A673 (cell line): ENCODE data around the gene OR10H1. TPM values are rescaled to one million over a fixed set of nuclear protein-coding genes. Genes with fewer than 3 reads are reported as not detected.
A peak's percentile ranks its signal among the peaks of the same experiment; 100 is the strongest.

Experiments
- BruUV-seq: library from RNA; stranded (reverse); fragments of 400-500 nt; replicated peaks from 2 replicates; lab custom pipeline; 2021; lab: Mats Ljungman, UMichigan
- CTCF ChIA-PET: fragments of 300-600 bp; sonication (Branson Sonifier 250); formaldehyde crosslinking; loops from one replicate; lab custom pipeline; 2022; ENCODE audit warnings: antibody characterized with exemption; lab: Charles Lee
- POLR2A ChIA-PET: fragments of 300-600 bp; sonication (Branson Sonifier 250); formaldehyde crosslinking; loops from one replicate; lab custom pipeline; 2022; ENCODE audit warnings: antibody characterized with exemption; ENCODE audit not compliant: low non-redundant PET; lab: Charles Lee
- DNase-seq: peaks from one replicate; pipeline ENCODE4 v3.0.0-alpha.2; 2015; ENCODE audit warnings: low spot score
- H3K27ac ChIP-seq: fragments of 200-600 bp; sonication (generic); 2 replicates; pipeline ENCODE4 v1.5.1; 2016; ENCODE audit warnings: mixed run types, low read depth, mild to moderate bottlenecking, mixed read lengths, antibody characterized with exemption, low read length; ENCODE audit not compliant: poor library complexity, severe bottlenecking
- H3K27me3 ChIP-seq: fragments of 200-600 bp; sonication (generic); replicated peaks from 2 replicates; pipeline ENCODE4 v1.6.1; 2017; ENCODE audit warnings: mixed run types, low read depth, mild to moderate bottlenecking, mixed read lengths, antibody characterized with exemption, low read length; ENCODE audit not compliant: insufficient read depth, poor library complexity
- H3K36me3 ChIP-seq: fragments of 200-600 bp; sonication (generic); 2 replicates; pipeline ENCODE4 v1.6.1; 2016; ENCODE audit warnings: mixed run types, mild to moderate bottlenecking, mixed read lengths, antibody characterized with exemption, low read length; ENCODE audit not compliant: insufficient read depth, poor library complexity, severe bottlenecking
- H3K4me1 ChIP-seq: fragments of 200-600 bp; sonication (generic); 2 replicates; pipeline ENCODE4 v1.6.1; 2017; ENCODE audit warnings: mixed run types, mild to moderate bottlenecking, mixed read lengths, antibody characterized with exemption, low read length; ENCODE audit not compliant: insufficient read depth, poor library complexity, severe bottlenecking
- H3K4me3 ChIP-seq: fragments of 200-600 bp; sonication (generic); 2 replicates; pipeline ENCODE4 v1.5.1; 2016; ENCODE audit warnings: low read depth, mixed run types, mild to moderate bottlenecking, mixed read lengths, low read length; ENCODE audit not compliant: poor library complexity, severe bottlenecking
- H3K9me3 ChIP-seq: fragments of 200-600 bp; sonication (generic); 2 replicates; pipeline ENCODE4 v1.6.1; 2016; ENCODE audit warnings: mixed run types, low read depth, mild to moderate bottlenecking, mixed read lengths, antibody characterized with exemption, low read length; ENCODE audit not compliant: poor library complexity, severe bottlenecking
- EZH2 ChIP-seq: fragments of 200-600 bp; sonication (generic); IDR thresholded peaks from 2 replicates; pipeline ENCODE4 v1.6.1; 2017; ENCODE audit warnings: borderline replicate concordance, low read depth, mild to moderate bottlenecking, mixed read lengths, antibody characterized with exemption, low read length; ENCODE audit not compliant: poor library complexity, severe bottlenecking
- intact Hi-C: fragments of 100-400 bp; cut with micrococcal nuclease; formaldehyde crosslinking; loops from one replicate; pipeline ENCODE4 v1.10.0; 2022; ENCODE audit not compliant: unreplicated experiment
- total RNA-seq: library from RNA; stranded (reverse); gene quantifications from 2 replicates; pipeline ENCODE4 v1.2.3, GENCODE V29; 2021
- TF ChIP-seq, protein P1 (sequence below): fragments of 300-800, 200-600 bp; sonication (generic); conservative IDR thresholded peaks from 2 replicates; pipeline ENCODE4 v1.5.1; 2017; ENCODE audit warnings: low read depth, mild to moderate bottlenecking, antibody characterized with exemption, low read length, moderate library complexity, mixed read lengths

Gene OR10H1
- total RNA-seq, 1 experiment from 2014 or later: not detected

DNA sequence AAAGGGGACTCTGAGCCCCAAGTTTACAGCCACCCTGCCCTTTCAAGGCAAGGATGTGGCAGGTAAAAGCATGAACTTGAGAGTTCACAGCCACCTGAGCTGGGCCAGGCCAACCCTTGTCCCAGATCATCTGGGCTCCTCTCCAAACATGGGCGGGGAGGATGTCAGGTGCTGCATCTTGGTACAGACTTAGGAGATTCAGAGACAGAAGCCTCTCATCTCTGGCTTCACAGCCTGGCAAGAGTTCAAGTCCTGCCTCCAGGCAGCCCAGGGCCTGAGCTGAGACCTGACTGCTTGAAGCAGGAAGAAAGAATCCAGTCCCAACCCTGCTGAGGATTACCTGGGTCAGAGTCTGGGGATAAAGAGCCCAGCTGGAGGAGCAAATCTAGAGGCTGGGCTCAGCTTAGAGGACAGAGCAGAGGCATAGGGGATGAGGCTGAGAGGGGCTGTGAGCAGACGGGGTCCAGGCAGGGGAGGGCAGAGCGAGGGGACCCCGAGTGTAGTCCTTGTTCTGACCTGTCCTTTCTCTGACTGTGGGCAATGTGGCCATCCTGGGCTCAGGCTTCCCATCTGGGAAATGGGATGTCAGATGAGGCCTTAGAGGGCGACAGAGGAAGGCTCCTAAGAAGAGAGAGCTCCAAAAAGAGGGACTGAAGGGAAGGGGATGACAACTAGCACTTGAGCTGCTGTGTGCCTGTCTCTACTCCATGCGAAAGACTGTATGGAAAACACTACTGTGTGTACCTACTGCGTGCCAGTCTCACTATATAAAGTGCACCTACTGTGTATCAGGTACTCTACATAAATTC is 34.6 kb downstream of the OR10H1 start:
- TF ChIP-seq, protein P1, sequence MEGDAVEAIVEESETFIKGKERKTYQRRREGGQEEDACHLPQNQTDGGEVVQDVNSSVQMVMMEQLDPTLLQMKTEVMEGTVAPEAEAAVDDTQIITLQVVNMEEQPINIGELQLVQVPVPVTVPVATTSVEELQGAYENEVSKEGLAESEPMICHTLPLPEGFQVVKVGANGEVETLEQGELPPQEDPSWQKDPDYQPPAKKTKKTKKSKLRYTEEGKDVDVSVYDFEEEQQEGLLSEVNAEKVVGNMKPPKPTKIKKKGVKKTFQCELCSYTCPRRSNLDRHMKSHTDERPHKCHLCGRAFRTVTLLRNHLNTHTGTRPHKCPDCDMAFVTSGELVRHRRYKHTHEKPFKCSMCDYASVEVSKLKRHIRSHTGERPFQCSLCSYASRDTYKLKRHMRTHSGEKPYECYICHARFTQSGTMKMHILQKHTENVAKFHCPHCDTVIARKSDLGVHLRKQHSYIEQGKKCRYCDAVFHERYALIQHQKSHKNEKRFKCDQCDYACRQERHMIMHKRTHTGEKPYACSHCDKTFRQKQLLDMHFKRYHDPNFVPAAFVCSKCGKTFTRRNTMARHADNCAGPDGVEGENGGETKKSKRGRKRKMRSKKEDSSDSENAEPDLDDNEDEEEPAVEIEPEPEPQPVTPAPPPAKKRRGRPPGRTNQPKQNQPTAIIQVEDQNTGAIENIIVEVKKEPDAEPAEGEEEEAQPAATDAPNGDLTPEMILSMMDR: no peak
- no peak for TF ChIP-seq EZH2
- no peak overlapping the region for H3K4me3 ChIP-seq
- DNase-seq: no peak
- peaks cover 3% of the 10 kb centered on the region for H3K27me3 ChIP-seq
- BruUV-seq: no TSS peak
- no peaks in the 10 kb centered on the region for H3K4me1 ChIP-seq
- intact Hi-C loops: no loop called here
- ChIA-PET POLR2A (no interaction called here), CTCF (no interaction called here)
- no peaks in the 10 kb centered on the region for H3K36me3 ChIP-seq
- no peaks in the 10 kb centered on the region for H3K9me3 ChIP-seq
- H3K27ac ChIP-seq: no peak overlapping the region

DNA sequence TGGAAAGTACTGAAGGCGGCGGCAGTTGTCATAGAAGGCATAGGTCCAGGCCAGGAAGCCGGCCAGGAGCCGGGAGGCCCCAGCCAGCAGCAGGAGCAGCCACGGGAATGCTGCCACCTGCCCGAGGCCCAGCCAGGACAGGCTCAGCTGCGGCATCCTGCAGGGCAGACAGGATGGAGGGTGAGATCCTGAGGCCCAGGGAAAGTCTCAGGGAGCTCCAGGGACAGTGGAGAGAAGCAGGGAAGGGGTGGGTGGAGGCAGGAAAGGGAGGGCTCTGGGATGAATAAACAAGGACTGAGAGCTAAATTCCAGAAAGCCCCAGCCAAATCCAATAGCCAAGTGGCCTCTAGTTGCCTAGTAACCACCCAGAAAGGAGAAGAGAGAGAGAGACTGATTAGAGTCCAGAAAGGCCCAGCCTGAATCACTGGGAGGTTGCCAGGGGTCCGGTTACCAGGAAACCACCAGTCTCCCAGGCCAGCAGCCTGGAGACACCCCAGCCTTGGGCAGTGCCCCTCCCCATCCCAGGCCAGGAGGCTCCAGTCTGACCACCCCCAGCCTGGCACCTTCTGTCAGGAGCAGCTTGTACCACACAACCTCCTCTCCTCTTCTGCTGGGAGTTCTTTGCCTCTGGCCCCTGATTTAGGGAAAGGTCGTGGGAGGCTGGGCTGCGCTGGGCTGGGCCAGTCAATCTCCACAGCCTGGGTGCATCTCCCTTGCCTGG is 35.5 kb downstream of the OR10H1 start:
- Histone ChIP-seq H3K27me3 (peaks cover 3% of the 10 kb centered on the region), H3K27ac (no peak overlapping the region), H3K4me3 (no peak overlapping the region), H3K36me3 (no peaks in the 10 kb centered on the region), H3K4me1 (no peaks in the 10 kb centered on the region), H3K9me3 (no peaks in the 10 kb centered on the region)
- ChIA-PET CTCF (no interaction called here), POLR2A (no interaction called here)
- DNase-seq: peak; percentile 6
- BruUV-seq: no TSS peak
- TF ChIP-seq EZH2: no peak
- TF ChIP-seq, protein P1: no peak
- intact Hi-C loops: no loop called here

DNA sequence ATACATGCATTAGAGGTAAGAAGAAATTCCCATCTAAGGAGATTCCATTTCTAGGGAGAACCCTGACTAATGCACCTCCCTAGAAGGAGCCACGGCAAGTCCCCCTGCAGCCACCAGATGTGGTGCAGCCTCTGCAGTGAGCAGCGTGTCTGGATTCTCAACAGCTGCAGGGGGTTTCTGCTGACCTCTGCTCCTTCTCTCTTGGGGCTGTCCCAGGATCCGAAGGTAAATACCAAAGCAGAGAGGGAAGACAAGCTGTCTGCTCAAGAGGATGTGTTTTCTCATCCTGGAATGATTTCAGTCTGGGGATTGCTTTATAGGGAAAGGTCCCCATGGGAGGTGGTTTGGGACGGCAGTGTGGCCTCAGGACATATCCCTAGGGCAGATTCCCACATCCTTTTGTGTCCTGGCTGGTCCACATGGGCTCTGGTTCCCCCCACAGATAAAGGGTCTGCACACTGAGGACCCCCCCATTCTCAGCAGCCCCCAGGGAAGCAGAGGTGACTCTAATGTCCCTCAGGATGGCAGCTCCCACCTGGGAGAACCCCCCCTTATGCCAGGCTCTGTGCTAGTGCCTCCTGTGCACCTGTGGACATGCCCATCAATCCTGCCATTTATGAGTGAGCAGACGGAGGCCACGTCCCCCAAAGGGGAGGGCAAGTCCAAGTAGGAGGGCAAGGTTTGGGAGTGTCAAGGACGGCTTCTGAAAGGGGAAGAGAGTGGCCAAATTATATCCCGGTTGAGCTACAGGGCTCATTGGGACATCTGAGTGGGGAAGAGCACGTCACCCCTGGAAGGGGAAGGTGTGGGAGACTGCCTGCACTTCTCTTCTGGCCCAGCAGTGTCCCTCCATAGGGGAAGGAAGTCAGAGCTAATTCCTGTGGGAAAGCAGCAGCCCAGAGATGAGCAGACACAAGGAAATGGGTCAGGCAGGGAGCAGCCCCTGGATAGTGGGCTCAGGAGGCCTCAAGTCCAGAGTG is 38.2 kb downstream of the OR10H1 start:
- no peaks in the 10 kb centered on the region for H3K27me3 ChIP-seq
- intact Hi-C loops: loop anchor here (1.0 kb wide), 1 partner anchor 102 kb away; no protein-coding TSS in a partner anchor
- CTCF ChIA-PET: no interaction called here
- no peaks in the 10 kb centered on the region for H3K4me1 ChIP-seq
- TF ChIP-seq, protein P1: no peak
- TF ChIP-seq EZH2: no peak
- POLR2A ChIA-PET: no interaction called here
- no peak overlapping the region for H3K4me3 ChIP-seq
- BruUV-seq: no TSS peak
- H3K9me3 ChIP-seq: no peaks in the 10 kb centered on the region
- H3K36me3 ChIP-seq: no peaks in the 10 kb centered on the region
- DNase-seq: no peak
- H3K27ac ChIP-seq: no peak overlapping the region
